ENCODE results near the gene KDM8. TPM values are rescaled to one million over a fixed set of nuclear protein-coding genes. Genes with fewer than 3 reads are reported as not detected.
A peak's percentile ranks its signal among the peaks of the same experiment; 100 is the strongest.

Gene KDM8
- total RNA-seq, 3 donors from 2014 or later, result 1.9 to 4.5 (median 4.3) TPM

GRCh38 chr16:27174007-27174406, 29.3 kb upstream of the KDM8 start:
- no peaks in the 10 kb centered on the region for H3K27me3 ChIP-seq
- H3K4me1 ChIP-seq, result no peaks in the 10 kb centered on the region
- no peaks in the 10 kb centered on the region for H3K36me3 ChIP-seq
- no peak for DNase-seq (ENCODE audit: low spot score in 2 of 2)
- intact Hi-C loops (cut with DNase I; ENCODE audit: low total_unique reads), result loop anchor here (10.0 kb wide), 1 partner anchor 201 kb away; no protein-coding TSS in a partner anchor
- no peaks in the 10 kb centered on the region for H3K9me3 ChIP-seq
- TF ChIP-seq CTCF (IDR thresholded peaks at IDR 0.05) (no peak), POLR2A (IDR thresholded peaks at IDR 0.05) (no peak), POLR2AphosphoS5 (IDR thresholded peaks at IDR 0.05) (no peak)
- no peak overlapping the region for H3K4me3 ChIP-seq
- no peak overlapping the region for H3K27ac ChIP-seq

- DNase-seq (ENCODE audit: low spot score in 2 of 2), result no peak
- Histone ChIP-seq H3K4me3 (no peak overlapping the region), H3K27ac (no peak overlapping the region), H3K36me3 (no peaks in the 10 kb centered on the region), H3K4me1 (no peaks in the 10 kb centered on the region), H3K27me3 (no peaks in the 10 kb centered on the region), H3K9me3 (no peaks in the 10 kb centered on the region)
- TF ChIP-seq POLR2A (IDR thresholded peaks at IDR 0.05), result no peak
- TF ChIP-seq POLR2AphosphoS5 (IDR thresholded peaks at IDR 0.05), result no peak
- no peak for TF ChIP-seq CTCF (IDR thresholded peaks at IDR 0.05)
- intact Hi-C loops (cut with DNase I; ENCODE audit: low total_unique reads), result loop anchor here (10.0 kb wide), 1 partner anchor 200 kb away; no protein-coding TSS in a partner anchor
Observed at GRCh38 chr16:27174798-27175197, 28.5 kb upstream of the KDM8 start.

GRCh38 chr16:27175888-27176287, 27.4 kb upstream of the KDM8 start:
- Histone ChIP-seq H3K27me3 (no peaks in the 10 kb centered on the region), H3K27ac (no peak overlapping the region), H3K9me3 (no peaks in the 10 kb centered on the region), H3K4me3 (no peak overlapping the region), H3K4me1 (no peaks in the 10 kb centered on the region), H3K36me3 (no peaks in the 10 kb centered on the region)
- TF ChIP-seq POLR2A (IDR thresholded peaks at IDR 0.05), result no peak
- DNase-seq (ENCODE audit: low spot score in 2 of 2), result no peak
- intact Hi-C loops (cut with DNase I; ENCODE audit: low total_unique reads), result loop anchor here (10.0 kb wide), 1 partner anchor 199 kb away; no protein-coding TSS in a partner anchor

- no peak for TF ChIP-seq POLR2A (IDR thresholded peaks at IDR 0.05)
- no peak for TF ChIP-seq CTCF (IDR thresholded peaks at IDR 0.05)
- no peak for TF ChIP-seq POLR2AphosphoS5 (IDR thresholded peaks at IDR 0.05)
- H3K9me3 ChIP-seq, result no peaks in the 10 kb centered on the region
- no peak overlapping the region for H3K4me3 ChIP-seq
- no peak for DNase-seq (ENCODE audit: low spot score in 2 of 2)
- intact Hi-C loops (cut with DNase I; ENCODE audit: low total_unique reads), result loop anchor here (10.0 kb wide), 1 partner anchor 198 kb away; no protein-coding TSS in a partner anchor
- no peaks in the 10 kb centered on the region for H3K4me1 ChIP-seq
- no peak overlapping the region for H3K27ac ChIP-seq
- no peaks in the 10 kb centered on the region for H3K36me3 ChIP-seq
- H3K27me3 ChIP-seq, result no peaks in the 10 kb centered on the region
Observed at GRCh38 chr16:27177031-27177774, 26.1 kb upstream of the KDM8 start.

- TF ChIP-seq POLR2A (IDR thresholded peaks at IDR 0.05), result no peak
- peak; percentile 73 to 78 (median 76) for TF ChIP-seq CTCF (IDR thresholded peaks at IDR 0.05)
- H3K27ac ChIP-seq, result no peak overlapping the region
- DNase-seq (ENCODE audit: low spot score in 2 of 2), result peak; percentile 38 to 67
Observed at GRCh38 chr16:27179500-27180072, 23.7 kb upstream of the KDM8 start.

More at GRCh38 chr16:27179500-27180072, 23.7 kb upstream of the KDM8 start:
- intact Hi-C loops (cut with DNase I; ENCODE audit: low total_unique reads), result loop anchor here (10.0 kb wide), 1 partner anchor 195 kb away; no protein-coding TSS in a partner anchor
- Histone ChIP-seq H3K4me3 (no peak overlapping the region), H3K9me3 (no peaks in the 10 kb centered on the region), H3K4me1 (no peaks in the 10 kb centered on the region), H3K36me3 (no peaks in the 10 kb centered on the region), H3K27me3 (no peaks in the 10 kb centered on the region)
